Left cardiac atrium (tissue), 4 donors: ENCODE results near the gene ALDH4A1. TPM values are rescaled to one million over a fixed set of nuclear protein-coding genes. Genes with fewer than 3 reads are reported as not detected.
"Not testable (repeated sequence)": the region's sequence is repeated elsewhere in the genome, so short reads cannot be mapped to it uniquely, and the experiment has no call there.

ENCODE experiments used
- ATAC-seq, 2 donors: fragments of 200-7000 bp; cut with Tn5 transposase; one replicate each; pipeline ENCODE4 v1.9.1; 2020; ENCODE audit warnings: mild to moderate bottlenecking in 2 of 2, moderate library complexity in 2 of 2
- DNase-seq: peaks from one replicate; pipeline ENCODE4 v3.0.0-alpha.2; 2020
- intact Hi-C, 2 donors: fragments of 100-400 bp; cut with DNase I; formaldehyde crosslinking; loops; one replicate each; pipeline versions ENCODE4 v1.14.1 to v1.15.1; 2022 to 2023
- total RNA-seq, 2 donors: library from RNA; stranded (reverse); fragmentation: NEBNext Ultra II Directional; extraction: Animal tissue kit (Norgen Biotek cat#: 25700); gene quantifications; one replicate each; pipeline ENCODE4 v1.2.1, GENCODE V29; 2021
- donor health status: DM: no; HTN: yes; CAD: no.
- donor health status: DM: no; HTN: yes; CAD: no; lungs with severe emphysema.
- donor health status: DM: yes; HTN: yes; CAD: no.
- donor health status: Dilated cardiomyopathy.

The ALDH4A1 gene
- total RNA-seq, 2 donors from 2014 or later: 23.4 to 31.2 TPM

DNA sequence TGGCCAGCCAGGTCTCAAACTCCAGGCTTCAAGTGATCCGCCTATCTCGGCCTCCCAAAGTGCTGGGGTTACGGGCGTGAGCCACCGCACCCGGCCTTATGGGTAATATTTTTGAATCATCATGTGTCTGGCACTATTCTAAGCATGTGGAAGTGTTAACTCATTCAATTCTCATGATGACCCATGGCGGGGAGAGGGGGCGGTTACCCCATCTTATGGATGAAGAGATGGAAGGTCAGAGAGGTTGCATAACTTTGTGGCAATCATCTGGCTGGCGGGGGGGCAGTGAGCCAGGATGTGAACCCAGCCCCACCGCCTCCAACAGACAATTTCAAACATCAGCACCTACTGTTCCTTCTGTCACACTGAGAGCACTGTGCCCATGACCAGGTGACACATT, 31.4 kb downstream of the ALDH4A1 start:
- DNase-seq: no peak
- intact Hi-C loops: no loop called here
- no peak for ATAC-seq

- intact Hi-C loops, ATAC-seq, DNase-seq: not testable (repeated sequence)
Measured at GRCh38 chr1:18870595-18870865, 31.8 kb downstream of the ALDH4A1 start.

DNA sequence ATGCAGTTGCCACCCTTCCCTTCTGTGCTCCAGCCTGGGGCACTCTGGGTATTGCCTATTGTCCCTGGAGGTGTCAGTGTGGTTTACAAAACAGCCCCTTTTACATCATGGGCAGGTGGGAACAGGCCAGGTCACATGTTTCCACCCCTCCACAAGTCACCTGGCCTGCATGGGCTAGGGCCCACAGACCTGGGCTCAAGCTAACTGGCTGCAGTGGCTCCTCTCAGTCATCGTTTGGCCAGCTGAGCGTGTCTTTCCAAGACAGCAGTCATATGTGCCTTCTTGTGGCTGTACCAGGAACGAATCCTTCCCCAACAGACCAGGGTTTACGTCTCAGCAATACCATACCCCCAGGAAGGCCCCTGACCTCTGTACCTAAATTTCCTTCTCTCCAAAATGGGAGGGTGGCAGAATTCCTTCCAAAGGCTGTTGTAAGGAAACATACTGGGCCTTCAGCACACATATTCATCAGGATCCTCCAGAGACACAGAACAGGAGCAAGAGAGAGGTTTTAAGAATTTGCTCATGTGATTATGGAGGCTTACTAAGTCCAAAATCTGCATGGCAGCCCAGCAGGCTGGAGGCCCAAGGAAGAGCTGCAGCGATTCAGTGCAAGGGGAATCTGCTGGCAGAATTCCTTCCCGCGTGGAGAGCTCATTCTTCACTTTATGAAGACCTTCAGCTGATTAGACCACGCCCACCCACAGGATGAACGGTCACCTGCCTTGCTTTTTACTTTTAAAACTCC, 32.3 kb downstream of the ALDH4A1 start:
- no peak for ATAC-seq
- intact Hi-C loops: no loop called here
- DNase-seq: no peak

DNA sequence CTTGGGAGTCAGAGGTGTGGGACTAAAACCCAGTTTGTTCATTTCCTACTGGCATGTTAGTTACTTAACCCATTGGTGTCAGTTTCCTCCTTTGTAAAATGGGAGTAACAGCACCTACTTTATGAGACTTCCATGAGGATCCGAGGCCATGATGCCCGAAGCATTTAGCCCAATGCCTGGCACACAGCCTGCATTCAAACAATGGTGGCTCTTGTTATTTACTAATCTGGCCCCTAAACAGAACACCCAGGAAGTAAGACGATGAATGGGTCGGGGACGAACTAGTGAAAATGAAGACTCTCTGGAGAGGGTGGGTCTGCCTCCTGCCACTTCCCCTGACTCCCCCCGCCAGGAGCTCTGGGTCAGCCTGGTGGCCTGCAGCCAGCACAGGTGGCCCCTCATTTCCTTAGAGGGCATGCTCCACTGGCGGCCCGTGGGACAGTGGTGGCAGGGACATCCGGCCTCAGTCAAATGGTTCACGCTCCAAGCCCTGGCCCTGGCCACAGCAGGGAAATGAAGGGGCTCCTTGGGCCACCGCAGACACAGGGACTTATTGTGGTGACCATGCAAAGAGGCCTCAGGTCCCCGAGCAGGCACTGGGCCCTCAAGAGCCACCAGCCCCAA, 33.4 kb downstream of the ALDH4A1 start:
- DNase-seq (no peak), ATAC-seq (no peak)
- intact Hi-C loops: no loop called here

DNA sequence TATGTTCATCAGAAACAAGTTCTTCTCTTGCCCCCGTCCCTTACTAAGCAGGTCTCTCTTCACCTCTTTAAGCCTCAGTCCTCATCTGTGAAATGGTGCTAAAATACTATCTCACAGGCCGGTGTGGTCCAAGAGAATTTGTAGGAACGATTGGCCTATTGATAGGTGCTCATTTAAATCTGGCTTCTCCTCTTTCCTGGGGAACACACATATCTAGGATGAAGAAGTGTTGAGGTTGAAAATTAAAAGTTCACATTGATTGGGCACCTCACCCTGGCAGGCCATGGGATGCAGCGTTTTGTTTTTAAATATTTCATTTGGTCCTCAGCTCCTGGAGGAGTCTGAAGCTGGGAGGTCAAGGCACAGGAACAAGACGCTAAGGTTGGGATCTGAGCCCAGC, 34.0 kb downstream of the ALDH4A1 start:
- DNase-seq (no peak), ATAC-seq (no peak)
- intact Hi-C loops: no loop called here

- intact Hi-C loops: no loop called here
- no peak for DNase-seq
- ATAC-seq: no peak
Measured at GRCh38 chr1:18866846-18867245, 35.5 kb downstream of the ALDH4A1 start.

DNA sequence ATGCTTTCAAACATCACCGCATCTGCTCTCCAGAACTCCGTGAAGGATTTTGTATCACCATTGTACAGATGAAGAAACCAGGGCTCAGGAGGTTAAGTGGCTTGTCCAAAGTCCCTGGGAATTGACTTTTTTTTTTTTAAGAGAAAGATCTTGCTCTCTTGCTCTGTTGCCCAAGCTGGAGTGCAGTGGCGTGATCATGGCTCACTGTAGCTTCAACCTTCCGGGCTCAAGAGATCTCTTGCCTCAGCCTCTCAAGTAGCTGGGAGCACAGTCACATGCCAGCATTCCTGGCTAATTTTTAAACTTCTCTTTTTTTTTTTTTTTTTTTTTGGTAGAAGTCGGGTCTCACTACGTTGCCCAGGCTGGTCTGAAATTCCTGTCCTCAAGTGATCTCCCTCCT, 36.0 kb downstream of the ALDH4A1 start:
- DNase-seq (no peak), ATAC-seq (no peak)
- intact Hi-C loops: no loop called here

DNA sequence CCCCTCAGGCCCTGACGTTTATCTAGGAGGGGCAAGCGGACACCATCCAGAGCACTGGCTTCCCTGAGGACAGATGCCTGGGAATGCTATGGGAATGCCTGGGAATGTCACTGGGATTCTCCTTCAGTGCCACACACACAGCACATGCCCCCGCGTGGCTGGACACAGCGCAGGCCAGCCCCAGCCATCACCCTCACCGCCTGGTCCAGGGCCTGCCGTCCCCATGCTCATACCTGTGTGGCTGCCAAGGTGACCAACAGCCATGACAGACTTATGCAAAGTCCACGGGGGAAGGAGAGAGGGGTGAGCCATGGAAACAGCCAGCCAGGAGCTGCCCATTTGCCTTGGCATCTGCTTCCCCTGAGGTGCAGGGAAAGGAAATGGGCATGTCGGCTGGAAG, 37.2 kb downstream of the ALDH4A1 start:
- ATAC-seq (no peak), DNase-seq (no peak)
- intact Hi-C loops: no loop called here

DNA sequence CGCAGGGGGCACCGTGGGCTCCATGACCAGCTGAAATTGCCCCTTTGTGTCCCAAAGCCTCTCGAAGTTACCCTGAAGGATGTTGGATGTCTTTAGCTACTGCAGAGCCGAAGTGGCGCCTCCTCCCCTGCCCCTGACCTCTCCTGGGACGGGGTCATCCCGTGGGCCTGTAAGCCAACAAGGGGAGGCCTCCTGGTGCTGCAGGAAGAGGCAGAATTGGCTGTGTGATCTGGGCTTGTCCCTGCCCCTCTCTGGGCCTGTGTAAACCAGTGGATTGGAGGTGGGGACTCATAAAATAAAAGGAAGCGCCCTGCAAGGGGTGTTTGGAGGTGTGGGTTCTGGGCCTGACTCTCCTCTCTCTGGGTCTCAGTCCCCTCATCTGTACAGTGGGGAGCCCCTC, 40.8 kb downstream of the ALDH4A1 start:
- DNase-seq: no peak
- intact Hi-C loops: no loop called here

GRCh38 chr1:18861082-18861481, 41.3 kb downstream of the ALDH4A1 start:
- DNase-seq (no peak), ATAC-seq (no peak)
- intact Hi-C loops: no loop called here

More for the DNA sequence above, 40.8 kb downstream of the ALDH4A1 start:
- ATAC-seq: no peak

DNA sequence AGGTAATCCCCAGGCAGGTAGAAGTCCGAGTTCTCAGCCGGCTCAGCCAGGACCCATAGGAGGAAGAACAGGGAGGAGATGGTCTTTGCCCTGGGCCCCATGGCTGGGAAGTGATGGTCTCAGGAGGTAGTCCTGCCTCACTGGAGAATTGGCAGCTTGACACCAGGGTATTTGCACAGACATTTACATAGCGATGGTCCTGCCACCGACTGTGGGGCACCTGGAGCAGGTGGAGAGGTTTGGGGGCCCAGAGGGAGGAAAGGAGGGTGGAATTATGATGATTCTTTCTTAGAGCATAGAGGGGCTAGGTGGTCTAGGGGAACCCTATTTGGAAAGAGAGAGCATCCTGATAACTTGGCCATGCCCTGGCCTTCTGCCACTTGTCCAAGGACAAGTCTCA, 42.8 kb downstream of the ALDH4A1 start, which contains the start of gene TAS1R2:
TAS1R2 (minus strand) TSS at position 101 of the 400 bp plus-strand sequence; CDS start at position 101, 0 bp downstream.
- no peak for ATAC-seq
- intact Hi-C loops: no loop called here

GRCh38 chr1:18858070-18858688, 44.2 kb downstream of the ALDH4A1 start:
- DNase-seq (no peak), ATAC-seq (no peak)
- intact Hi-C loops: no loop called here

More for the DNA sequence above, 42.8 kb downstream of the ALDH4A1 start, which contains the start of gene TAS1R2:
- no peak for DNase-seq

- intact Hi-C loops: no loop called here
- no peak for ATAC-seq
- DNase-seq: no peak
Measured at GRCh38 chr1:18856435-18856834, 45.9 kb downstream of the ALDH4A1 start.

GRCh38 chr1:18855573-18855972, 46.8 kb downstream of the ALDH4A1 start:
- ATAC-seq: no peak
- no peak for DNase-seq
- intact Hi-C loops: no loop called here

- intact Hi-C loops: no loop called here
- DNase-seq: no peak
- ATAC-seq: no peak
Measured at GRCh38 chr1:18854331-18855025, 47.9 kb downstream of the ALDH4A1 start.

GRCh38 chr1:18852501-18852900, 49.9 kb downstream of the ALDH4A1 start:
- ATAC-seq: no peak
- no peak for DNase-seq
- intact Hi-C loops: no loop called here

DNA sequence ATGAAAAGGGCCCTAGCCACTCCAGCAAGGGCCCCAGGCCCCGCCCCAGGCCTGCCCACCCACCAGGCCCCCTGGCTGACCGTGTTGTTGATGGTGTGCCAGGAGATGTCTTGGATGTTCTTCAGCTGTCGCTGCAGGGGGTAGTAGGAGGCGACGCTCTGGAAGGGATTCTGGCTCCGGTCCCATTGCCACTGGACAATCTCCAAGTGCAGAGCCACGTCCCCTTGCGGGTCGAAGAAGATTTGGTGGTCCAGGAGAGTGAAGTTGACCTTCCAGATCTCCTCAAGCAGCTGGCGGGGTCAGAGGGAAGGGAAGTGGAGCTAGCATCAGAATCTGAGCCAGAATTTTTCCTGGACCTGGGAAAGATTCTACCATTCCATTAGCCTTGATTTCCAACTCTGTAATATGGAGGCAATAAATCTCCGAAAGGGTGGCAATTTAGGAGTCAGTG, 53.1 kb downstream of the ALDH4A1 start:
- intact Hi-C loops: no loop called here
- no peak for ATAC-seq
- no peak for DNase-seq

- DNase-seq, intact Hi-C loops, ATAC-seq: not testable (repeated sequence)
Measured at GRCh38 chr1:18847723-18848122, 54.6 kb downstream of the ALDH4A1 start.

DNA sequence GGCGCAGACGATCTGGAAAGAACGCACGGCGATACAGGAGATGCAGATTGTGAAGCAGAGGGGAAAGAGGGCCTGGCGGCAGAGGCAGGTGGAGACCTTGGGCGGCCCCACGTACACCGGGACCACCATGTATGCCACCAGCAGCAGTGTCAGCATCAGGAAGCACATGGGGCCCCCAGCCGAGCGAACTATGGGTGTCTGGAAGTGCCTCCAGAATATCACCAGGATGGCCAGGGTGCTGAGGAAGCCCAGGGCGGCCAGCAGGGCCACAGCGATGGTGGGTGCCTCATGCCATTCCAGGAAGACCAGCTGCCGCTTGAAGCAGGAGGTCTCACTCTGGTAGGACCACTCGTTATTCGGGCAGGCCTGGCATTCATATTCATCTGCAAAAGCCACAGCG, 62.2 kb downstream of the ALDH4A1 start:
- DNase-seq (no peak), ATAC-seq (no peak)
- intact Hi-C loops: no loop called here

- DNase-seq (no peak), ATAC-seq (no peak)
- intact Hi-C loops: no loop called here
Measured at GRCh38 chr1:18836654-18837053, 65.7 kb downstream of the ALDH4A1 start.
